Mucosa of stomach (tissue), 1 donor: ENCODE measurements around the gene CAPRIN1.

Source experiments
- H3K27me3 ChIP-seq: one replicate; pipeline ENCODE4 v1.7.0; 2013; ENCODE audit warnings: mild to moderate bottlenecking, low read length; ENCODE audit not compliant: control insufficient read depth, insufficient read depth
- H3K36me3 ChIP-seq: one replicate; pipeline ENCODE4 v1.7.0; 2013; ENCODE audit warnings: low read length; ENCODE audit not compliant: control insufficient read depth, insufficient read depth
- H3K4me1 ChIP-seq: one replicate; pipeline ENCODE4 v1.7.0; 2013; ENCODE audit warnings: mild to moderate bottlenecking, low read length; ENCODE audit not compliant: control insufficient read depth, insufficient read depth
- H3K4me3 ChIP-seq: one replicate; pipeline ENCODE4 v1.7.0; 2013; ENCODE audit warnings: low read length
- H3K9ac ChIP-seq: one replicate; pipeline ENCODE4 v1.7.0; 2013; ENCODE audit warnings: mild to moderate bottlenecking, low read length, moderate library complexity
- H3K9me3 ChIP-seq: one replicate; pipeline ENCODE4 v1.7.0; 2013; ENCODE audit warnings: mild to moderate bottlenecking, low read length, moderate library complexity; ENCODE audit not compliant: control insufficient read depth
- donor health status: Pancreatic carcinoma.

Gene CAPRIN1

GRCh38 chr11:34051349-34052035 is at the start of gene CAPRIN1:
Gene CAPRIN1, plus strand, starts transcription at chr11:34051731. Its CDS starts 690 bp downstream, at chr11:34052421.
- Histone ChIP-seq H3K4me1 (peaks cover 15% of the 10 kb centered on the region), H3K9ac (peak within 1 kb of the TSS; percentile 95), H3K27me3 (no peaks in the 10 kb centered on the region), H3K4me3 (peak within 1 kb of the TSS; percentile 83), H3K9me3 (no peaks in the 10 kb centered on the region), H3K36me3 (no peaks in the 10 kb centered on the region)

GRCh38 chr11:34002420-34002819 is 49.1 kb upstream of the CAPRIN1 start:
- no peaks in the 10 kb centered on the region for H3K27me3 ChIP-seq

GRCh38 chr11:34004236-34004635 is 47.3 kb upstream of the CAPRIN1 start:
- Histone ChIP-seq H3K9ac (no peak overlapping the region), H3K4me1 (no peaks in the 10 kb centered on the region), H3K4me3 (no peak overlapping the region), H3K9me3 (no peaks in the 10 kb centered on the region), H3K27me3 (no peaks in the 10 kb centered on the region), H3K36me3 (no peaks in the 10 kb centered on the region)

More at GRCh38 chr11:34002420-34002819, 49.1 kb upstream of the CAPRIN1 start:
- Histone ChIP-seq H3K9me3 (no peaks in the 10 kb centered on the region), H3K9ac (no peak overlapping the region), H3K4me1 (no peaks in the 10 kb centered on the region), H3K36me3 (no peaks in the 10 kb centered on the region), H3K4me3 (no peak overlapping the region)

GRCh38 chr11:34006876-34007275 is 44.7 kb upstream of the CAPRIN1 start:
- H3K27me3 ChIP-seq = no peaks in the 10 kb centered on the region
- H3K36me3 ChIP-seq = no peaks in the 10 kb centered on the region
- H3K4me3 ChIP-seq = no peak overlapping the region
- H3K9ac ChIP-seq = no peak overlapping the region
- H3K9me3 ChIP-seq = no peaks in the 10 kb centered on the region
- no peaks in the 10 kb centered on the region for H3K4me1 ChIP-seq

GRCh38 chr11:34012734-34013133 is 38.8 kb upstream of the CAPRIN1 start:
- no peak overlapping the region for H3K9ac ChIP-seq
- no peaks in the 10 kb centered on the region for H3K27me3 ChIP-seq
- no peaks in the 10 kb centered on the region for H3K4me1 ChIP-seq
- no peak overlapping the region for H3K4me3 ChIP-seq
- H3K9me3 ChIP-seq = no peaks in the 10 kb centered on the region
- no peaks in the 10 kb centered on the region for H3K36me3 ChIP-seq

GRCh38 chr11:34013898-34014571 is 37.5 kb upstream of the CAPRIN1 start:
- H3K9me3 ChIP-seq = no peaks in the 10 kb centered on the region
- no peaks in the 10 kb centered on the region for H3K4me1 ChIP-seq
- no peak overlapping the region for H3K9ac ChIP-seq
- no peak overlapping the region for H3K4me3 ChIP-seq
- H3K27me3 ChIP-seq = no peaks in the 10 kb centered on the region
- no peaks in the 10 kb centered on the region for H3K36me3 ChIP-seq

GRCh38 chr11:34021977-34022735 is 29.4 kb upstream of the CAPRIN1 start:
- no peaks in the 10 kb centered on the region for H3K27me3 ChIP-seq
- H3K4me3 ChIP-seq = no peak overlapping the region
- no peaks in the 10 kb centered on the region for H3K36me3 ChIP-seq
- H3K9ac ChIP-seq = no peak overlapping the region
- H3K4me1 ChIP-seq = no peaks in the 10 kb centered on the region
- no peaks in the 10 kb centered on the region for H3K9me3 ChIP-seq

GRCh38 chr11:34026432-34026831 is 25.1 kb upstream of the CAPRIN1 start:
- Histone ChIP-seq H3K9me3 (no peaks in the 10 kb centered on the region), H3K9ac (no peak overlapping the region), H3K36me3 (no peaks in the 10 kb centered on the region), H3K4me1 (peaks cover 25% of the 10 kb centered on the region), H3K4me3 (no peak overlapping the region), H3K27me3 (no peaks in the 10 kb centered on the region)

- Histone ChIP-seq H3K4me1 (peaks cover 25% of the 10 kb centered on the region), H3K9ac (peak overlapping the region; percentile 41), H3K4me3 (no peak overlapping the region), H3K36me3 (no peaks in the 10 kb centered on the region), H3K9me3 (no peaks in the 10 kb centered on the region), H3K27me3 (no peaks in the 10 kb centered on the region)
These were observed 23.8 kb upstream of the CAPRIN1 start for GRCh38 chr11:34027516-34028408.

- no peaks in the 10 kb centered on the region for H3K27me3 ChIP-seq
- peaks cover 25% of the 10 kb centered on the region for H3K4me1 ChIP-seq
- H3K9ac ChIP-seq = peak overlapping the region; percentile 41
- no peak overlapping the region for H3K4me3 ChIP-seq
- no peaks in the 10 kb centered on the region for H3K36me3 ChIP-seq
- H3K9me3 ChIP-seq = no peaks in the 10 kb centered on the region
These were observed 23.1 kb upstream of the CAPRIN1 start for GRCh38 chr11:34028425-34028824.

GRCh38 chr11:34029176-34029575 is 22.4 kb upstream of the CAPRIN1 start:
- Histone ChIP-seq H3K27me3 (no peaks in the 10 kb centered on the region), H3K36me3 (no peaks in the 10 kb centered on the region), H3K9ac (peak overlapping the region; percentile 33), H3K4me3 (no peak overlapping the region), H3K4me1 (peaks cover 29% of the 10 kb centered on the region), H3K9me3 (no peaks in the 10 kb centered on the region)
